ENCODE measurements around the gene COL9A1.
"Not testable (repeated sequence)": the region's sequence is repeated elsewhere in the genome, so short reads cannot be mapped to it uniquely, and the experiment has no call there.

The COL9A1 gene

GRCh38 chr6:70303034-70303525, at the start of gene COL9A1:
TSS of gene COL9A1 (minus strand) at chr6:70303084. CDS start at chr6:70302924, 160 bp downstream.
- DNase-seq (ENCODE audit: low spot score): no peak

DNA sequence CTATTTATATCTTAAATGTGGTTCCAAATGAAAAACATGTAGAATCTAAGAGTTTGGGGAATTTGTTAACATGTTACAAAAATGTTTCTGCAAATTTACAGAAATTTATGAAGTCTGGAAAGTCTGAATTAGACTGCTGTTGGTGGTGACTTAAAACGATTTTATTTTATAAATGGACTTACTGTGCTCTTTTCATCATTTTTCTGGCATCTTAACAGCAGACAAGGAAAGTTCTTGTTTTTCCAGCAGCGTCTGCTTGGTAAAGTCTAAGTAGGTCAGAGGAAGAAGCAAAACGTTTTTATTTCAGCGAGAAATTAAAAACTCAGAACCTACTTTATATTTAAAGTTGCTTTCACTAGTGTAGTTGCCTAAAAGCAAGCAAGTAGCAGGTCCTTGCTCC, 48.6 kb upstream of the COL9A1 start:
- DNase-seq (ENCODE audit: low spot score): no peak

DNA sequence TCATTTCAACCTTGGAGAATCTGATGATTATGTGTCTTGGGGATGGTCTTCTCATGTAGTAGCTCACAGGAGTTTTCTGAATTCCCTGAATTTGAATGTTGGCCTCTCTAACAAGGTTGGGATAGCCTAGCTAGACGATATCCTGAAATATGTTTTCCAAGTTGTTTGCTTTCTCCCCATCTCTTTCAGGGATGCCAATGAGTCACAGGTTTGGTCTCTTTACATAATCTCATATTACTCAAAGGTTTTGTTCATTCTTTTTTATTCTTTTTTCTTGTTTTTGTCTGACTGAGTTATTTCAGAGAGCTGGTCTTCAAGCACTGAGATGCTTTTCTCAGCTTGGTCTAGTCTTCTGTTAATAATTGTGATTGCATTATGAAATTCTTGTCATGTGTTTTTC, 42.7 kb upstream of the COL9A1 start:
- no peak for DNase-seq (ENCODE audit: low spot score)

DNA sequence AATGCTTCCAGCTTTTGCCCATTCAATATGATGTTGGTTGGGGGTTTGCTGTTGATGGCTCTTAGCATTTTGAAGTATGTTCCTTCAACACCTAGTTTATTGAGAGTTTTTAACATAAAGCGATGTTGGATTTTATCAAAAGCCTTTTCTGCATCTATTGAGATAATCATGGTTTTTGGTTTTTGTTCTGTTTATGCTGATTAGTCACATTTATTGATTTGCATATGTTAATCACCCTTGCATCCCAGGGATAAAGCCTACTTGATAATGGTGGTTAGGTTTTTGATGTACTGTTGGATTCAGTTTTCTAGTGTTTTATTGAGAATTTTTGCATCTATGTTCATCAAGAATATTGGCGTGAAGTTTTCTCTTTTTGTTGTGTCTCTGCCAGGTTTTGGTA, 40.4 kb upstream of the COL9A1 start:
- DNase-seq (ENCODE audit: low spot score): no peak

- not testable (repeated sequence) for DNase-seq (ENCODE audit: low spot score)
Measured at GRCh38 chr6:70339810-70340209, 36.9 kb upstream of the COL9A1 start.

GRCh38 chr6:70338775-70339174, 35.9 kb upstream of the COL9A1 start:
- no peak for DNase-seq (ENCODE audit: low spot score)

DNA sequence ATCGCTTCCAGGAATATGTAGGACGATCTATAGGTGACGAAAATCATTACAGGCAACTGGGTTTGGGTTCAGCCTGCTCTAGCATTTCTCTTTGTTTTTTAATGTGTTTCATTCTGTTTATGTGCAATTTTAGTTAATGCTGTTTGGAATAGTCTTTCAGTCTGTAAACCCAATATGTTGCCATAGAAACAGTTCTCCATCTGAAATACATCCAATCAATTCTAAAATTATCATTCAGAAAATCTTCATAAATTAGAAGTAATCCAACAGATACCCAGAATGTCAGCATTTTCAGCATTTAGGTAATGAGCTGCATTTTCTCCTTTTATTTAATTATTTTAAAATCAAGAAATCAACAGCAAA, 34.8 kb upstream of the COL9A1 start:
- DNase-seq (ENCODE audit: low spot score): no peak

- no peak for DNase-seq (ENCODE audit: low spot score)
Measured at GRCh38 chr6:70336996-70337742, 34.3 kb upstream of the COL9A1 start.

DNA sequence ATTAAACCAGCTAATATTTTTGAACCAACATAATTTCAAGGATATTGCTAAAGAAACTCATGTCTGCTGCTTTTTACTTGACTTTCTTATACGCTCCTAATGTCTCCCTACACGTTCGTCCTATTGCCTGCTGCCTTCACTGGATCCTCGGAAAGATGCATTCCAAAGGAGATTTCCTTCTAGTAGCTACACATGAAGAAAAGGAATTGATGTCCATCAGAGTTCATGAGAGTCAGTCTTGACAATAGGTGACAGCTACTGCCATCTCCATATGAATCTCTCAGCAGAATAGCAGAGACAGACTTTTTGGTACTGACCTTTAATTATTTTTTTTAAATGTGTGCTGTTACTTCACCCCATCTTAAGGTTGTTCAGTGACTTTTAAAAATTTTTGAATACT, 24.2 kb upstream of the COL9A1 start:
- no peak for DNase-seq (ENCODE audit: low spot score)

- no peak for DNase-seq (ENCODE audit: low spot score)
Measured at GRCh38 chr6:70325009-70325408, 22.1 kb upstream of the COL9A1 start.

GRCh38 chr6:70317799-70318198, 14.9 kb upstream of the COL9A1 start:
- not testable (repeated sequence) for DNase-seq (ENCODE audit: low spot score)

GRCh38 chr6:70315079-70315751, 12.3 kb upstream of the COL9A1 start:
- DNase-seq (ENCODE audit: low spot score): no peak

GRCh38 chr6:70314296-70314695, 11.4 kb upstream of the COL9A1 start:
- DNase-seq (ENCODE audit: low spot score): no peak

DNA sequence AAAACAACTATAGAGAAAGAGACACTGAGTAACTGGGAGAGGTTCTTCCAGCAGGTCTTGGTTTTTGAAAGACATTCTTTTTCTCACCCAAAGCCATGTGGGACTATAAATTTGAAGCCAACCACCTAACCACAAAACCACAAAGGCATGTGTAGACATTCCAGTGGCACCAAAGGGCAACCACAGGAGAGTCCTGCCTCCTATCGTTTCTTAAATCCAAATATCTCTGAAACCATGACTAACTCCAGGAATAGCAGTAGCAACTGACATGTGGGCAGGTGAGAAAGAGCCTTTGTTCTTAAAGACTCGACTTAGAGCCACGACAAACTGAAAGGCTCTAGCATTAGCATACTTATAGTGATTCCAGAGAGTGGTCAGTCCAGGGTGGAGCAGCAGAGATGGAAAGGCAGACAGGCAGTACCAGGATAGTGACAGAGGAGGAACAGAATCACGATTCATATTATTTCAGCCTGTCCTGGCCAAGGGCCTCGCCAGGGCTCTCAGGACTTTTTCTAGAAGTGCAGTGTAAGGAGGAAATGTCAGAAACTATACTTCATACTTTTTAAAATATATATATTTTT, 9.4 kb upstream of the COL9A1 start:
- no peak for DNase-seq (ENCODE audit: low spot score)

DNA sequence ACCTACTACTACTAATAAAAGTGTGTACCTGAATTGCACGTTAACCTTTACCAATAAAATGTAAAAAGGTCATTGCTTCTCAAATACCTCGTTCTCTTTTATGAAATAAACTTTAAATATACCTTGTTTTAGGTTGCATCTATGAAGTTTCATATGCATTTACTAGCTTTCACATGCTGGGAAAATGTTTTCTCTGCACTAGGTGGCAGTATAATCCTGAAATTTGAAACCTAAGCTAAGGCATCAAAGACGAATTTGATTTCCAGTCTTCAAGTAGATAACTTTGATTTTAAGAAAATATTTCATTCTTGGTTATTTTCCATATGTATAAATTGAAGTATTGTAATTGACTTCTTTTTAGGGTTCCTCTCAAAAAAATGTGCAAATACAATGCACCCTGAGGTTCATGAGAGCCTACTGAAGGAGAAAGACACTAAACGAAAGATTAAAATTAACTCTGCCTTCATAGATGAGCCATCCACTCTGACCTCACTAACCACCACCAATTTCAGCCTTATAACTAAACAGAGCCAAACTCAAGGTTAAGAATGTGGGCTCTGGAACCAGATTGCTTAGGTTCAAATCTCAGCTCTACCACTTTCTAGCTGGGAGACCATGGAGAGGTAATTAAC, 7.3 kb upstream of the COL9A1 start:
- no peak for DNase-seq (ENCODE audit: low spot score)

GRCh38 chr6:70309243-70309642, 6.4 kb upstream of the COL9A1 start:
- DNase-seq (ENCODE audit: low spot score): no peak

GRCh38 chr6:70308142-70308541, 5.3 kb upstream of the COL9A1 start:
- not testable (repeated sequence) for DNase-seq (ENCODE audit: low spot score)

DNA sequence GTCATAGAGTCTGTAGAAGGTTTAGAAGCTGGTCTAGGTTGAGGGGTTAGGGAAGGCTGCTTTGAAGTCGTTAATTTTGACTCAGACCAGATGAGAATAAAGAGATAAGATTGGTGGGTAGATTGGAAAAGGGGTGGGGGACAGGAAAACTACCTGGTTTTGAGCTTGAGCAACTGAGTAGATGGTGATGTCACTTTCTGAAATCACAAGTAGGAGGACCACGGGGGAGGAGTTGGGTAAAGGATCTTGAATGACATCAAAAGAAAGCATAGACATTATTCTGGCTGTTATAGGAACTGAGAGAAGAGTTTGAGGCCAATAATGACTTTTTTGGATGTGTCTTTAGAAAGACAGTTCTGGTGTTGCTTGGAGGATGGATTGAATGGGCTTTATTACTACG, 4.1 kb upstream of the COL9A1 start:
- DNase-seq (ENCODE audit: low spot score): no peak

DNA sequence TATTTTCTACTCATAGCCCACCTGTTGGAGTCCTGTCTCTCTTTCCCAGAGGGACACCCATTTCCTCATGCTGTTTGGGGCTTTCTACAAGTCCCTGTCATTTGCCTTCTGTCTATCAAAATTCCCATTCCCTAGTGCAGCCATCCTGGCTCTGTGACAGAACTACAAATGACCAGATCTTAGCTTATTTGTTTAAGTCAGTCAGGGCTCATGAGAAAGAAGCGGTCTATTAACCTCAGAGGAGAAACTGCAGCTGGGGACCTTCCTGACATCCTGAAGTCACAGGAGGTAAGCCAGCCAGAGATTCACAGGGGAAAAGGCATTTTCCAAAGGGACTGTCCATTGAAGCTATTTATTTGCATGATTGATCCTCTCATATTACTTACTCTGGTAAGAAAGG, 1.7 kb upstream of the COL9A1 start:
- no peak for DNase-seq (ENCODE audit: low spot score)

GRCh38 chr6:70299456-70299855, 3.4 kb downstream of the COL9A1 start:
- DNase-seq (ENCODE audit: low spot score): no peak

DNA sequence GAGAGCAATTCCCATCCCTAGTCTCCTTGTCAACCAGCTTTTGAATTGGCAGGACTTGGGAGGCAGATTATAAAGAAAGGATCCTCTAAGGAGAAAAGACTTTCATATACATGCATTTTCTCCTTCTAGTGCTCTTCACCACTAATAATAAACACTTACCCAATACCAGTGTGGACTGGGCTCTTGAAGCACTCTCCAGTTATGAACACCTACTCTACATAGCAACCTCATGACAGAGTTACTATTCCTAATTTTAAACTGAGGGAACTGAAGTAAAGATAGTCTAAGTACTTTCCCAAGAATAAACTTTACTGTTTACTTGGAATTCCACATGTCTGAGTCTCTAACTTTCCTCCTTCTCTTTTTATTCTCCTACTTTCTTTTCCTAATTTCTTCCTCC, 4.8 kb downstream of the COL9A1 start:
- DNase-seq (ENCODE audit: low spot score): no peak

DNA sequence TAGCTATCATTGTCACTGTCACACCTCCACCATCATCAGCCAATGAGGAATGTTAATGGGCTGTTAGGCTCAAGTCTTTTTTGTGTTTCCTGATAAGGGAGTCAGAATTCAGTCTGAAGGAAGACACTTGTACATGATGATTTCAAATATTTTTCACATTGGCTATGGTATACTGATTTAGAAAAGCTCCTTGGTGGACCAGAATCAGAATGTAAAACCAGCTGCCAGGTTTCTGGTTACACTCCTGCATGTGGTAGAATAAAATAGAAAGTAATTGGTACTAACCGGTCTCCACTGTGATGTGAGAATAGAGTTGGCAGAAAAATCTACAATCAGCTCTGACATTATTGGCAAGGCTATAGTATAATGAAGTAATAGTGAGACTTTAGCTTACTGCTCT, 10.7 kb downstream of the COL9A1 start:
- no peak for DNase-seq (ENCODE audit: low spot score)

DNA sequence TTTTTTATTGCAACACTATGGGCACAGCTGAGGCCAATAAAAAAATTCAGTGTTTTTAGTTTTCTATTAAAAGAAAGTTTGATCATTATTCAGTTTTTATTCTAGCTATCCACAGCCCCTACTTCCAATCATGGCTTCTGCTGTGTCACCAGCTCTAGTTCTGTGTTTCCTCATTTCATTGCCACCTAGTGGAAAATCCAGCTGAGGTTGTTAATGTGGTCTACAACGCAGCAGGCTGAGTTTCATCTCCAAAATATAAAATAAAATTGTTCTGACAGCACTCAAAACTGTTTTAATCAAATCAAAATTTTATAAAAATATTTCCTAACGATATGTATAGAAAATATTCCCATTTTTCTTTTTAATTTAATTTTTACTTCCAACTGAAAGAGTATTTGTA, 13.6 kb downstream of the COL9A1 start:
- DNase-seq (ENCODE audit: low spot score): no peak

All from CD4-positive, alpha-beta T cell treated with Interleukin-6 at 100 ng/mL for 8 hours (primary cell).